ENCODE measurements around the gene PLCB1.

DNA sequence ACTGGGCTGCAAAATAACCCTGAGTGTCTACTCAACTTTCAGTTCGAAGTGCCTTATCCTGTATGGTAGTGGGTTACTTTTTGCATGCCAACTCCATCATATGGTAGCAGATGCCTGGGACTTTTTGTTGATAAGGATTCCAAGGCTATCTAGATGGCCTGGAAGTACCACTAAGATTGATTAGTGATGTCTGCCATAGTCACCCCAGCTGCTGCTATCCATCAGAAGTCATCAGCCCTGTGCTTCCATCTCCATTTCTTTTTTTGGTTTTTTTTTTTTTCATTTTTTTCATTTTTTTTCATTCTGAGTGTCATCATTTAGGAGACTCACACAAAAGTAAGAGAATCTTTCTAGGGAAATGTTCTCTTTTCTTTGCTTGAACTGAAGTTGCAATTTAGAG, 719.4 kb downstream of the PLCB1 start:
- TF ChIP-seq MYBL2 (CRISPR knock-in tag; IDR thresholded peaks at IDR 0.05) (no peak), TP53 (CRISPR knock-in tag; IDR thresholded peaks at IDR 0.05) (no peak), ZNF219 (CRISPR knock-in tag; IDR thresholded peaks at IDR 0.05; ENCODE audit: borderline replicate concordance) (no peak), SP1 (CRISPR knock-in tag; conservative IDR thresholded peaks at IDR 0.05) (no peak), ZNF317 (CRISPR knock-in tag; IDR thresholded peaks at IDR 0.05; ENCODE audit: borderline replicate concordance, low read depth) (no peak), TEAD4 (CRISPR knock-in tag; IDR thresholded peaks at IDR 0.05) (no peak)
- TF ChIP-seq, protein P1, sequence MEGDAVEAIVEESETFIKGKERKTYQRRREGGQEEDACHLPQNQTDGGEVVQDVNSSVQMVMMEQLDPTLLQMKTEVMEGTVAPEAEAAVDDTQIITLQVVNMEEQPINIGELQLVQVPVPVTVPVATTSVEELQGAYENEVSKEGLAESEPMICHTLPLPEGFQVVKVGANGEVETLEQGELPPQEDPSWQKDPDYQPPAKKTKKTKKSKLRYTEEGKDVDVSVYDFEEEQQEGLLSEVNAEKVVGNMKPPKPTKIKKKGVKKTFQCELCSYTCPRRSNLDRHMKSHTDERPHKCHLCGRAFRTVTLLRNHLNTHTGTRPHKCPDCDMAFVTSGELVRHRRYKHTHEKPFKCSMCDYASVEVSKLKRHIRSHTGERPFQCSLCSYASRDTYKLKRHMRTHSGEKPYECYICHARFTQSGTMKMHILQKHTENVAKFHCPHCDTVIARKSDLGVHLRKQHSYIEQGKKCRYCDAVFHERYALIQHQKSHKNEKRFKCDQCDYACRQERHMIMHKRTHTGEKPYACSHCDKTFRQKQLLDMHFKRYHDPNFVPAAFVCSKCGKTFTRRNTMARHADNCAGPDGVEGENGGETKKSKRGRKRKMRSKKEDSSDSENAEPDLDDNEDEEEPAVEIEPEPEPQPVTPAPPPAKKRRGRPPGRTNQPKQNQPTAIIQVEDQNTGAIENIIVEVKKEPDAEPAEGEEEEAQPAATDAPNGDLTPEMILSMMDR (IDR thresholded peaks at IDR 0.05), result no peak
- TF ChIP-seq, protein P2, sequence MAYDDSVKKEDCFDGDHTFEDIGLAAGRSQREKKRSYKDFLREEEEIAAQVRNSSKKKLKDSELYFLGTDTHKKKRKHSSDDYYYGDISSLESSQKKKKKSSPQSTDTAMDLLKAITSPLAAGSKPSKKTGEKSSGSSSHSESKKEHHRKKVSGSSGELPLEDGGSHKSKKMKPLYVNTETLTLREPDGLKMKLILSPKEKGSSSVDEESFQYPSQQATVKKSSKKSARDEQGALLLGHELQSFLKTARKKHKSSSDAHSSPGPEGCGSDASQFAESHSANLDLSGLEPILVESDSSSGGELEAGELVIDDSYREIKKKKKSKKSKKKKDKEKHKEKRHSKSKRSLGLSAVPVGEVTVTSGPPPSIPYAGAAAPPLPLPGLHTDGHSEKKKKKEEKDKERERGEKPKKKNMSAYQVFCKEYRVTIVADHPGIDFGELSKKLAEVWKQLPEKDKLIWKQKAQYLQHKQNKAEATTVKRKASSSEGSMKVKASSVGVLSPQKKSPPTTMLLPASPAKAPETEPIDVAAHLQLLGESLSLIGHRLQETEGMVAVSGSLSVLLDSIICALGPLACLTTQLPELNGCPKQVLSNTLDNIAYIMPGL (CRISPR knock-in tag; IDR thresholded peaks at IDR 0.05), result no peak
- TF ChIP-seq, protein P3, sequence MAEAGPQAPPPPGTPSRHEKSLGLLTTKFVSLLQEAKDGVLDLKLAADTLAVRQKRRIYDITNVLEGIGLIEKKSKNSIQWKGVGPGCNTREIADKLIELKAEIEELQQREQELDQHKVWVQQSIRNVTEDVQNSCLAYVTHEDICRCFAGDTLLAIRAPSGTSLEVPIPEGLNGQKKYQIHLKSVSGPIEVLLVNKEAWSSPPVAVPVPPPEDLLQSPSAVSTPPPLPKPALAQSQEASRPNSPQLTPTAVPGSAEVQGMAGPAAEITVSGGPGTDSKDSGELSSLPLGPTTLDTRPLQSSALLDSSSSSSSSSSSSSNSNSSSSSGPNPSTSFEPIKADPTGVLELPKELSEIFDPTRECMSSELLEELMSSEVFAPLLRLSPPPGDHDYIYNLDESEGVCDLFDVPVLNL (CRISPR knock-in tag; IDR thresholded peaks at IDR 0.05; ENCODE audit: borderline replicate concordance, low read depth), result no peak
- TF ChIP-seq, protein P4, sequence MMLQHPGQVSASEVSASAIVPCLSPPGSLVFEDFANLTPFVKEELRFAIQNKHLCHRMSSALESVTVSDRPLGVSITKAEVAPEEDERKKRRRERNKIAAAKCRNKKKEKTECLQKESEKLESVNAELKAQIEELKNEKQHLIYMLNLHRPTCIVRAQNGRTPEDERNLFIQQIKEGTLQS (CRISPR knock-in tag; conservative IDR thresholded peaks at IDR 0.05), result no peak

Data from WTC11 (cell line).